Measurements from ENCODE around the gene SLC29A1. TPM values are rescaled to one million over a fixed set of nuclear protein-coding genes. Genes with fewer than 3 reads are reported as not detected.
A peak's percentile ranks its signal among the peaks of the same experiment; 100 is the strongest.

Gene SLC29A1
- total and polyA plus RNA-seq, 4 donors, result 19.1 to 42.7 (median 26.4) TPM

DNA sequence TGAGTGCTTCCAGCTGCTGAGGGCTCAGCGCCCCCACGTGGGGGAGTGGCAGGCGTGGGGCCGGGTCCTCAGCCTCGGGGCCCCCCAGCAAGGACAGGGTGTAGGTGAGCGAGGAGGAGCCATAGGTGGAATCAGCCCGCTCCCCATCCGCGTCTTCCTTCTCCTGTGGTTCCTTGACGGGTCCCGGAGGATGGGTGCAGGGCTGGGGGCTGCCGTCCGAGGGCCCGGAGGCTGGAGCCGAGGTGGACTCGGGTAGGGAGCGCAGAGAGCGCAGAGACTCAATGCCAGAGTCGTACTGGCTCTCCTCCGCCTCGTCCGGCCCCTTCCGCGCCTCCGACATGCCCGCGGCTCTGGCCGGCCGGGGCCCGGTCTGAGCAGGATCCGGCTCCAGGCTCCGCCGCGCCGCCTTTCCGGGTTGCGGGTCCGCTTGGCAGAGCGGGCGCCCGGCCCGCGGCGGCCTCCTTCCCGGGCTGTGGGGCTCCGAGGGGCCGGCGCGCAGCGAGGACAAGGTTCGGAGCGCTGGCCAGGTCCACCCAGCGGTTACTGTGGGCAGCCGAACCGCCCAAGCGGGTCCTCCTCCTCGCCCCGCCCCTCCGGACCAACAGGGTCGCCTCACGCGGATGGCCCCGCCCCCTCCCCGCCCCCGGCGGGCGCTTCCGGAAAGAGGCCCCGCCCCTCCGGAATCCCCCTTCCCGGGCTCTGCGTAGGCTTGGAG is 41.8 kb downstream of the SLC29A1 start, which contains the start of gene NFKBIE:
Gene NFKBIE, minus strand, starts transcription at position 545 of the 715 bp plus-strand sequence. Its CDS starts 205 bp downstream, at position 340.
- Histone ChIP-seq H3K4me3 (peak within 1 kb of the TSS; percentile 87), H3K4me1 (ENCODE audit: control insufficient read depth in 5 of 5, insufficient read depth in 5 of 5, low read length in 5 of 5) (peaks cover 6 to 26% (median 12%) of the 10 kb centered on the region in 5 donors), H3K27me3 (ENCODE audit: control insufficient read depth in 3 of 3, insufficient read depth in 3 of 3, low read length in 2 of 3) (peaks cover 0 to 17% (median 14%) of the 10 kb centered on the region in 3 donors), H3K36me3 (ENCODE audit: control insufficient read depth in 4 of 4, insufficient read depth in 4 of 4, low read length in 4 of 4) (peaks cover 0 to 10% (median 7%) of the 10 kb centered on the region in 4 donors), H3K9me3 (ENCODE audit: control insufficient read depth in 4 of 4, insufficient read depth in 3 of 4, low read length in 3 of 4) (no peaks in the 10 kb centered on the region), H3K27ac (ENCODE audit: low read depth in 1 of 2, low read length in 1 of 2) (peak within 1 kb of the TSS; percentile 85 to 89), H3K9ac (ENCODE audit: insufficient read depth in 1 of 2, low read length in 2 of 2) (peak within 1 kb of the TSS in 1 of 2 donors; percentile 72)
- TF ChIP-seq, protein P1, sequence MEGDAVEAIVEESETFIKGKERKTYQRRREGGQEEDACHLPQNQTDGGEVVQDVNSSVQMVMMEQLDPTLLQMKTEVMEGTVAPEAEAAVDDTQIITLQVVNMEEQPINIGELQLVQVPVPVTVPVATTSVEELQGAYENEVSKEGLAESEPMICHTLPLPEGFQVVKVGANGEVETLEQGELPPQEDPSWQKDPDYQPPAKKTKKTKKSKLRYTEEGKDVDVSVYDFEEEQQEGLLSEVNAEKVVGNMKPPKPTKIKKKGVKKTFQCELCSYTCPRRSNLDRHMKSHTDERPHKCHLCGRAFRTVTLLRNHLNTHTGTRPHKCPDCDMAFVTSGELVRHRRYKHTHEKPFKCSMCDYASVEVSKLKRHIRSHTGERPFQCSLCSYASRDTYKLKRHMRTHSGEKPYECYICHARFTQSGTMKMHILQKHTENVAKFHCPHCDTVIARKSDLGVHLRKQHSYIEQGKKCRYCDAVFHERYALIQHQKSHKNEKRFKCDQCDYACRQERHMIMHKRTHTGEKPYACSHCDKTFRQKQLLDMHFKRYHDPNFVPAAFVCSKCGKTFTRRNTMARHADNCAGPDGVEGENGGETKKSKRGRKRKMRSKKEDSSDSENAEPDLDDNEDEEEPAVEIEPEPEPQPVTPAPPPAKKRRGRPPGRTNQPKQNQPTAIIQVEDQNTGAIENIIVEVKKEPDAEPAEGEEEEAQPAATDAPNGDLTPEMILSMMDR (IDR thresholded peaks at IDR 0.05; ENCODE audit: control extremely low read depth, extremely low read depth), result peak; percentile 7
- peak; percentile 91 for ATAC-seq (ENCODE audit: insufficient read depth, low FRiP score)
- peak; percentile 94 to 97 (median 96) for DNase-seq
- 0 to 1% methylated on average over 35 to 72 of the region's 72 CpGs for WGBS, 2 donors

DNA sequence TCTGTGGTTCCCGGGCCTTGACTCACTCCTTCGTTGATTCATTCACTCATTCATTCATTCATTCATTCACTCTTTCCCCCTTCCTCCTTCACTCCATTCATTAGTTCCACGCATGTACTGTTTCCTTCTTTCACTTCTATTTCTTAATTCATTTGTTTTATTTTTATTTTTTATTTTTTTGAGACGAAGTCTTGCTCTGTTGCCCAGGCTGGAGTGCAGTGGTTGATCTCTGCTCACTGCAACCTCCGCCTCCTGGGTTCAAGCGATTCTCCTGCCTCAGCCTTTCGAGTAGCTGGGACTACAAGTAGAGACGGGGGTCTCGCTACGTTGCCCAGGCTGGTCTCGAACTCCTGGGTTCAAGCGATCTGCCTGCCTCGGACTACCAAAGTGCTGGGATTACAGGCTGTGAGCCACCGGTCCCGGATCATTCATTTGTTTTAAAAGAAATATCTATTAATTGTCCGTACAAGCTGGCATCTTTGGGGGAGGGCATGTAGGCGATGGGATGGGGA is 42.4 kb downstream of the SLC29A1 start:
- Histone ChIP-seq H3K27ac (ENCODE audit: low read depth in 1 of 2, low read length in 1 of 2) (no peak overlapping the region), H3K27me3 (ENCODE audit: control insufficient read depth in 3 of 3, insufficient read depth in 3 of 3, low read length in 2 of 3) (peaks cover 0 to 17% (median 14%) of the 10 kb centered on the region in 3 donors), H3K4me3 (no peak overlapping the region), H3K36me3 (ENCODE audit: control insufficient read depth in 4 of 4, insufficient read depth in 4 of 4, low read length in 4 of 4) (peaks cover 0 to 8% (median 6%) of the 10 kb centered on the region in 4 donors), H3K4me1 (ENCODE audit: control insufficient read depth in 5 of 5, insufficient read depth in 5 of 5, low read length in 5 of 5) (peaks cover 6 to 26% (median 12%) of the 10 kb centered on the region in 5 donors), H3K9ac (ENCODE audit: insufficient read depth in 1 of 2, low read length in 2 of 2) (no peak overlapping the region), H3K9me3 (ENCODE audit: control insufficient read depth in 4 of 4, insufficient read depth in 3 of 4, low read length in 3 of 4) (no peaks in the 10 kb centered on the region)
- ATAC-seq (ENCODE audit: insufficient read depth, low FRiP score) (no peak), DNase-seq (no peak)
- TF ChIP-seq, protein P1 (IDR thresholded peaks at IDR 0.05; ENCODE audit: control extremely low read depth, extremely low read depth), result no peak
- WGBS, 2 donors, result 62 to 65% methylated on average over 17 of the region's 17 CpGs

DNA sequence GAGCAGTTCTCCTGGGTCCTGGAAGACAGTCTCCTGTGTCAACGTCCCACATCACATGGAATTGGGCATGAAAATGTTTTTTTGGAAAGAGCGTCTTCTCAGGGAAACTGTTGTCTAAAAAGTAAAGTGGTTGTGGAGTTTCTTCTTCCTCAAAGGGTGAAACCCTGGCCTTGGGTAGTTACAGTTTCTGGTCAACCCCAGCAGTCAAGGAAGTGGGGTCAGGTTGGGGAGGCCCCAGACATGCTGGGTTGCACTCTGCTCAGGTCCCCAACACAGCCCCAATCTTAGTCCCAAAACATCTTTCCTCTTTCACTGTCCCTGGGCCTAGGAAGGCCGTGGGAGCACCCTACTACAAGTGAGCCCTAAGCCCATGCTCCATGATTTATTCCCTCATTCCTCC is 43.0 kb downstream of the SLC29A1 start:
- H3K4me3 ChIP-seq, result no peak overlapping the region
- TF ChIP-seq, protein P1 (IDR thresholded peaks at IDR 0.05; ENCODE audit: control extremely low read depth, extremely low read depth), result no peak
- 72 to 84% methylated on average over 3 of the region's 3 CpGs for WGBS, 2 donors
- peaks cover 0 to 22% (median 15%) of the 10 kb centered on the region in 3 donors for H3K27me3 ChIP-seq (ENCODE audit: control insufficient read depth in 3 of 3, insufficient read depth in 3 of 3, low read length in 2 of 3)
- no peak for ATAC-seq (ENCODE audit: insufficient read depth, low FRiP score)
- H3K9me3 ChIP-seq (ENCODE audit: control insufficient read depth in 4 of 4, insufficient read depth in 3 of 4, low read length in 3 of 4), result no peaks in the 10 kb centered on the region
- peaks cover 6 to 26% (median 12%) of the 10 kb centered on the region in 5 donors for H3K4me1 ChIP-seq (ENCODE audit: control insufficient read depth in 5 of 5, insufficient read depth in 5 of 5, low read length in 5 of 5)
- no peak for DNase-seq
- no peak overlapping the region for H3K9ac ChIP-seq (ENCODE audit: insufficient read depth in 1 of 2, low read length in 2 of 2)
- no peak overlapping the region for H3K27ac ChIP-seq (ENCODE audit: low read depth in 1 of 2, low read length in 1 of 2)
- peaks cover 0 to 6% (median 3%) of the 10 kb centered on the region in 4 donors for H3K36me3 ChIP-seq (ENCODE audit: control insufficient read depth in 4 of 4, insufficient read depth in 4 of 4, low read length in 4 of 4)

Data from lung (tissue), 12 donors.